ENCODE data around the gene SULT2B1.
"Not testable (repeated sequence)": the region's sequence is repeated elsewhere in the genome, so short reads cannot be mapped to it uniquely, and the experiment has no call there.

Gene SULT2B1

DNA sequence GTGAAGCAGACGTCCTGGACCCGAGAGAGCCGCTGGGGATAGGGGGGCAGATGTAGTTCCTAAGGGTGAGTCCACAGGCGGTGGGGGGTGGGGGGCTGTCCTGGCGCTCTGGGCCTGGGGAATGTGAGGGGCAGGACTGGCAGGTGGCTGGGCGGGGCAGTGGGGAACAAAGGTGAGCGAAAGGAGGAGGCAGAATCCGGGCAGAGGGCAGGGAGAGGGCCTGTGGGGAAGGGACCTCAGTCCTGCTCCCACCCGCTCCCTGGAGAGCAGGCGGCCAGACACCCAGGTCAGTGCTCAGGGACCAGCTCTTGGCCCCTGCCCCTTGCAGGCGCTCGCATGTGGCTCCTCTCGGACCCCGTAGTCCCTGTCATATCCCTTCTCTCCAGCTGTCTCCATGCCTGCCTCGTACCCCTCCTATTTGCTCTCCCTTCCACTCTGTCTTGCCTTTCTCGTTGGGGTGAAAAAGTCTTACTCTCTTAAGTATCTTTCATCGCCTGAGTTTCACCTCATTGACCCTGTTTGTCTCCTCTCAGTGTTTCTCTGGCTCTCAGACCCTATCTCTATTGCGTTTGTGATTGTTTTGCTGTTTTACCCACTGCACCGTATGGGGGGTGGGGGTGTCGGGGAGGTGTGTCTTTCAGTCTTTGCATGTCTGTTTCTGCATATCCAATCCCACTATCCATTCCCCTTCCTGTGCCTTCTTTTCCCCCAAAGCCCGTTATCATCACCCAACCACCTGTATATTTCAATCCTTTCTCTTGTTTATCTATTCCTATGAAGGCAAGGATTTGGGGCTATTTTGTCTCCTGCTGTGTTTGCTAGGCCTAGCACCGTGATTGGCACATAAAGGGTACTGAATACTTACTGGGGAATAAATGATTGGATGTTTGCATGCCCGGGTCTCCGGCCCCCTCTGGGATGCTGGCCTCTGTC, 73.1 kb downstream of the SULT2B1 start:
- no peak for DNase-seq

DNA sequence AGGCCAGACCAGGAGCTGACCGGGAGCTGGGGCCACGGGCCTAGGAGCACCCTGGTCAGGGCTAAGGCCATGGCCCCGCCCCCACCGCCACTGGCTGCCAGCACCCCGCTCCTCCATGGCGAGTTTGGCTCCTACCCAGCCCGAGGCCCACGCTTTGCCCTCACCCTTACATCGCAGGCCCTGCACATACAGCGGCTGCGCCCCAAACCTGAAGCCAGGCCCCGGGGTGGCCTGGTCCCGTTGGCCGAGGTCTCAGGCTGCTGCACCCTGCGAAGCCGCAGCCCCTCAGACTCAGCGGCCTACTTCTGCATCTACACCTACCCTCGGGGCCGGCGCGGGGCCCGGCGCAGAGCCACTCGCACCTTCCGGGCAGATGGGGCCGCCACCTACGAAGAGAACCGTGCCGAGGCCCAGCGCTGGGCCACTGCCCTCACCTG, 73.9 kb downstream of the SULT2B1 start:
- no peak for DNase-seq

DNA sequence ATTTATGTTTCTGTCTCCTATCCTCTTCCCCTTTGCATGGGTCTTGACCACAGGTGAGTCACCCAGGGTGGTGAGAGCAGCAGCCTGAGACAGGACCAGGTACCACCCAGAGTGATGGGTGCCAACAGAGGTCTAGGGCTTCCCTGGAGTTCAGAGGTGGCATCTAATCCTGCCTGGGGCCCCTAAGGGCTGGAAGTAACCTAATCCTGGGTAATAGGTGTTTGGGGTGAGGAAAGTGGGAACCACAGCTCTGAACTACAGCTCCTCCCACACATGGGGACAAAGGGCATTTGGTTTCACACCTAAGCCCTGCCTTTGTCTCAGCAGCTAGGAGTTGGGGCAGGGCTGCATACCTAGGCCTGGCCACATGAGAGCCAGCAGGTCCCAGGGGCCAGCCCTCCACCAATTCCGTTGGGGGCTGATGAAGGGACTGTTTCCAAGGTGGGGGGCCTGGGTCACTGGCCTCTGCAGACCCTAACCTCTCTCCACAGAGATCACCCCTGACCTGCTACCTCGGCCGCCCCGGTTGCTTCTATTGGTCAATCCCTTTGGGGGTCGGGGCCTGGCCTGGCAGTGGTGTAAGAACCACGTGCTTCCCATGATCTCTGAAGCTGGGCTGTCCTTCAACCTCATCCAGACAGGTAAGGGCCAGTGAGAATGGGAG, 75.4 kb downstream of the SULT2B1 start:
- DNase-seq, result no peak

DNA sequence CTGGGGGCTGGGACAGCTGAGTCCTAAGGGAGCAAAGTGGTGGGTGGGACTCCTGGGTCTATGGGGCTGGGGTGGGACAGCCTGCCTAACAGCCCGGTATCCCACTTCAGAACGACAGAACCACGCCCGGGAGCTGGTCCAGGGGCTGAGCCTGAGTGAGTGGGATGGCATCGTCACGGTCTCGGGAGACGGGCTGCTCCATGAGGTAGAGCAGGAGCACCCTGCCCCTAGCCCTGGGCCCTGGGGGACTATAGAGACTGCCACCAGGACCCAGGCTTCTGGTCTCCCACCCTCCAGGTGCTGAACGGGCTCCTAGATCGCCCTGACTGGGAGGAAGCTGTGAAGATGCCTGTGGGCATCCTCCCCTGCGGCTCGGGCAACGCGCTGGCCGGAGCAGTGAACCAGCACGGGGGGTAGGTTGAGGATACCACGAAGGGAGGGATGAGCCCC, 75.9 kb downstream of the SULT2B1 start:
- no peak for DNase-seq

DNA sequence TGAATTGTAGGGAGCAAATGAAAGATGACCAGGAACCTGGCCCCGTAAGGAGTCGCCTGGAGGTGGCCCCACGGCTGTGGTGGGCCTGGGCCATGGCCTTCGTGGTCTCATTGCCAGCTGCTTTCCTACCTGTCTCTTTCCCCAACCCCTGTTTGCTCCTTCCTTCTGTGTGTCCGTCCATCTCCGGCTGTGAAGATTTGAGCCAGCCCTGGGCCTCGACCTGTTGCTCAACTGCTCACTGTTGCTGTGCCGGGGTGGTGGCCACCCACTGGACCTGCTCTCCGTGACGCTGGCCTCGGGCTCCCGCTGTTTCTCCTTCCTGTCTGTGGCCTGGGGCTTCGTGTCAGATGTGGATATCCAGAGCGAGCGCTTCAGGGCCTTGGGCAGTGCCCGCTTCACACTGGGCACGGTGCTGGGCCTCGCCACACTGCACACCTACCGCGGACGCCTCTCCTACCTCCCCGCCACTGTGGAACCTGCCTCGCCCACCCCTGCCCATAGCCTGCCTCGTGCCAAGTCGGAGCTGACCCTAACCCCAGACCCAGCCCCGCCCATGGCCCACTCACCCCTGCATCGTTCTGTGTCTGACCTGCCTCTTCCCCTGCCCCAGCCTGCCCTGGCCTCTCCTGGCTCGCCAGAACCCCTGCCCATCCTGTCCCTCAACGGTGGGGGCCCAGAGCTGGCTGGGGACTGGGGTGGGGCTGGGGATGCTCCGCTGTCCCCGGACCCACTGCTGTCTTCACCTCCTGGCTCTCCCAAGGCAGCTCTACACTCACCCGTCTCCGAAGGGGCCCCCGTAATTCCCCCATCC, 76.7 kb downstream of the SULT2B1 start:
- no peak for DNase-seq

DNA sequence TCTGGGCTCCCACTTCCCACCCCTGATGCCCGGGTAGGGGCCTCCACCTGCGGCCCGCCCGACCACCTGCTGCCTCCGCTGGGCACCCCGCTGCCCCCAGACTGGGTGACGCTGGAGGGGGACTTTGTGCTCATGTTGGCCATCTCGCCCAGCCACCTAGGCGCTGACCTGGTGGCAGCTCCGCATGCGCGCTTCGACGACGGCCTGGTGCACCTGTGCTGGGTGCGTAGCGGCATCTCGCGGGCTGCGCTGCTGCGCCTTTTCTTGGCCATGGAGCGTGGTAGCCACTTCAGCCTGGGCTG, 77.3 kb downstream of the SULT2B1 start:
- no peak for DNase-seq

DNA sequence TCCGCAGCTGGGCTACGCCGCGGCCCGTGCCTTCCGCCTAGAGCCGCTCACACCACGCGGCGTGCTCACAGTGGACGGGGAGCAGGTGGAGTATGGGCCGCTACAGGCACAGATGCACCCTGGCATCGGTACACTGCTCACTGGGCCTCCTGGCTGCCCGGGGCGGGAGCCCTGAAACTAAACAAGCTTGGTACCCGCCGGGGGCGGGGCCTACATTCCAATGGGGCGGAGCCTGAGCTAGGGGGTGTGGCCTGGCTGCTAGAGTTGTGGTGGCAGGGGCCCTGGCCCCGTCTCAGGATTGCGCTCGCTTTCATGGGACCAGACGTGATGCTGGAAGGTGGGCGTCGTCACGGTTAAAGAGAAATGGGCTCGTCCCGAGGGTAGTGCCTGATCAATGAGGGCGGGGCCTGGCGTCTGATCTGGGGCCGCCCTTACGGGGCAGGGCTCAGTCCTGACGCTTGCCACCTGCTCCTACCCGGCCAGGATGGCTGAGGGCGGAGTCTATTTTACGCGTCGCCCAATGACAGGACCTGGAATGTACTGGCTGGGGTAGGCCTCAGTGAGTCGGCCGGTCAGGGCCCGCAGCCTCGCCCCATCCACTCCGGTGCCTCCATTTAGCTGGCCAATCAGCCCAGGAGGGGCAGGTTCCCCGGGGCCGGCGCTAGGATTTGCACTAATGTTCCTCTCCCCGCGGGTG, 77.8 kb downstream of the SULT2B1 start:
- no peak for DNase-seq

DNA sequence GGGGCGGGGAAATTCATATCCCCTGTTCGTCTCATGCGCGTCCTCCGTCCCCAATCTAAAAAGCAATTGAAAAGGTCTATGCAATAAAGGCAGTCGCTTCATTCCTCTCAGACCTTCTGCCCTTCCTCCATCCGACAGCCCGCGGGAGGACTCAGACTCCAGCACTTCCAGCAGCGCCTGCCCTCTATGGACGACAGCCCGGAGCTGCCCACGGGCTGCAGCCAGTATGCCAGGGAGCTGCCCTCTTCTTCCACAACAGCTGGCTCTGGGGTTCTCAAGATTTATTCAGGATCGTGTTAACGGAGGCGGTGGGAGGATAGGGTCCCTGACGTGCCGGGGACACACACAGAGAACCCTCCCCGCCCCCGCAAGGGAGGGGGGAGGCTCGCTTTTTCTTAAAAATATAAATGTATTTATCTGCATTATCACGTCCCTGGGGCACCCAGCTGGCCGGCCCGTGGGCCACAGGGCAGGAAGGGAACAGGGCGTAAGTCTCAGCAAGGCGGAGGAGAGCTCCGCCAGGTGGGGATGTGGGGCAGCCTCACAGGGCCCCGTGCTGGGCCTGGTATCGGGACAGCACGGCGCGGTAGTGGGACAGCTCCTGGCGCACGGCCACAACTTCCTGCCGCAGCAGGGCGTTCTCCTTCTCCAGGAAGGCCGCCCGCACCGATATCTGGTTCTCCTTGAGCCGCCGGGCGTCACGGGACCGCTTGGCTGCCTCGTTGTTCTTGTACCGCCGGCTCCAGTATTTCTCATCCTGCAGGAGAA, 78.5 kb downstream of the SULT2B1 start:
- DNase-seq, result no peak

DNA sequence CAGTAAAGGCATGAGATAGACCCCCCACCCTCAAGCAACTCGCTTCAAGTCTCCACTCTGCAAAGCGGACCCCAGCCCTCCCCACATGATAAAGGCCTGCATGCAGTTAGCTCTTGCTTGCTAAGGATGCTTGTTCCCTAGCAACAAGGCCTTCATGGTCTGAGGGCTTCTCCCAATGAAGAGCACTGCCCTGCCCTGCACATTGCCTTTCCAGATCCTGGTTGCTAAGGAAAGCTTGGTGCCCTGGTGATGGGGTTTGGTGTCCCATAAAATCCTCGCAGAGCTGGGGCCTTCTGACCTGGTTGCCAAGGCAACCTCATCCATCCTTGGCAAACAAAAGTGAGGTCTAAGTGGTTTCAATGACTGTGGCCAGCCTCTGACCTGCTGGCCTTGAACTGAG, 79.3 kb downstream of the SULT2B1 start:
- DNase-seq, result no peak

DNA sequence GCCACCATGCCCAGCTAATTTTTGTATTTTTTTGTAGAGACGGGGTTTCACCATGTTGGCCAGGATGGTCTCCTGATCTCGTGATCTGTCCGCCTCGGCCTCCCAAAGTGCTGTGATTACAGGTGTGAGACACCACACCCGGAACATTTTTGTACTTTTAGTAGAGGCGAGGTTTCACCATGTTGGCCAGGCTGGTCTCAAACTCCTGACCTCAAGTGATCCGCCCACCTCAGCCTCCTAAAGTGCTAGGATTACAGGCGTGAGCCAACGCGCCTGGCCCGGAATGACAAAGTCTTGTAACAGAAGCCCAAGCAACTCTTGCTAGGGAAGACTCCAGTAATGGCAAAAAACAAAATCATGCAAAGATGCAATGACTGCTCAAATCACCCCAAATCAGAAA, 80.3 kb downstream of the SULT2B1 start:
- not testable (repeated sequence) for DNase-seq

DNA sequence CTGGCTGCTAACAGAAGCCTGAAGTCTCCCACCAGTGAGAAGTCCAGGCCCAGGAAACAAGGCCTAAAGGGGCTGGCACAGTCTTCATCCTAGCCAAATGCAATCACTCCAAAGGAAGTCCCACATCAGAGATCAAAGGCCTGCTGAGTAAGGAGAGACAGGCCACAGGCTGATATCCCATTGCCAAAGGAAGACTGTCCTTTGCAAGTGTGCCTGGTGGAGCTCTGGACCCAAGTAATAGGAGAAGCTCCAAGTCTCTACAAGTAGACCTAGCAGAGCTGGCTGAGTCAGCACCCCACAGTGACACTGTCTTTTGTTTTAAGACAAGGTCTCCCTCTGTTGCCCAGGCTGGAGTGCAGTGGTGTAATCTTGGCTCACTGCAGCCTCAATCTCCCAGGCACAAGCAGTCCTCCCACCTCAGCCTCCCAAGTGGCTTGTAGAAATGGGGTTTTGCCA, 80.7 kb downstream of the SULT2B1 start:
- DNase-seq, result no peak

DNA sequence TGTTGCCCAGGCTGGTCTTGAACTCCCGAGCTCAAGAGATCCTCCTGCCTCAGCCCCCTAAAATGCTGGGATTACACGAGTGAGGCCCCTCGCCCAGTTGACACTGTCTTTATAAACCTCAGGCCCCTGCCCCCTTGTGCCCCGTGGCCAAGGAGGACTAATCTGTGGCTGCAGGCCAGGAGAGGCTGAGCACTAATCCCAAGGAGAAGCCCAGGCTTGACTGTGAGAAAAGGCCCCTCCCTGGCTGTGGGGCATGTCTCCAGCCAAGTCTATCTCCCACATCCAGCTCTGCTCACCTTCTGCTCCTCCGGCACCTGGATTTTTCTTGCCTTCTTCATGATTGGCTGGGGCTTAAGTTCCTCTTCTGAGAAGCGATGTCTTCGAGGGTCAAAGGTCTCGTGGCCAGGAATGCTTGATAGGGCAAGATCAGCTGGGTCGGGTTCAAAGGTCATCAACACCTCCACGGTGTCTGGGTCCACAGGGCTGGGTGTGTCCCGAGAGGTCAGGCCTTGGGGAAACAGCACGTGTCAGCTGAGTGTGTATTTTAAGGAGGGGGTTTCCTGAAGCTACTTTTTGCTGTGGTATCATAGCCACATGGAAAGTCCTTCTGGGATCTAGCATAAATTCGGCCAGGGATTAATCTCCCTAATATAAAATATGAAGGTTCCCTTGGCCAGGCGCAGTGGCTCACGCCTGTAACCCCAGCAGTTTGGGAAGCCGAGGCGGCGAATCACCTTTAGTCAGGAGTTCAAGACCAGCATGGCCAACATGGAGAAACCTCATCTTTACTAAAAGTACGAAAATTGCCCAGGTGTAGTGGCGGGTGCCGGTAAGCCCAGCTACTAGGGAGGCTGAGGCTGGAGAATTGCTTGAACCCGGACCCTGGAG, 81.4 kb downstream of the SULT2B1 start:
- DNase-seq, result no peak

DNA sequence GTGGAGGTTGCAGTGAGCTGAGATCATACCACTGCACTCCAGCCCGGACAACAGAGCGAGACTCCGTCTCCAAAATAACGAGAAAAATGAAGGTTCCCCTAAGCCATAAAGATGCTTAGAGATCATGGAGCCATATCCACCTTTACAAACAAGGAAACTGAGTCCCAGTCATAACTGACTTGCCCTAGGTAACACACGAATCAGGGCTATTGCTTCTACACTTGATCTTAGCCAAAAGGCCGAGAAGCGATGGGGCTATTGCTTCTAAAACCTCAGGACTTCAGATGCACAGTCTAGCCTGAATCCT, 82.0 kb downstream of the SULT2B1 start:
- no peak for DNase-seq

DNA sequence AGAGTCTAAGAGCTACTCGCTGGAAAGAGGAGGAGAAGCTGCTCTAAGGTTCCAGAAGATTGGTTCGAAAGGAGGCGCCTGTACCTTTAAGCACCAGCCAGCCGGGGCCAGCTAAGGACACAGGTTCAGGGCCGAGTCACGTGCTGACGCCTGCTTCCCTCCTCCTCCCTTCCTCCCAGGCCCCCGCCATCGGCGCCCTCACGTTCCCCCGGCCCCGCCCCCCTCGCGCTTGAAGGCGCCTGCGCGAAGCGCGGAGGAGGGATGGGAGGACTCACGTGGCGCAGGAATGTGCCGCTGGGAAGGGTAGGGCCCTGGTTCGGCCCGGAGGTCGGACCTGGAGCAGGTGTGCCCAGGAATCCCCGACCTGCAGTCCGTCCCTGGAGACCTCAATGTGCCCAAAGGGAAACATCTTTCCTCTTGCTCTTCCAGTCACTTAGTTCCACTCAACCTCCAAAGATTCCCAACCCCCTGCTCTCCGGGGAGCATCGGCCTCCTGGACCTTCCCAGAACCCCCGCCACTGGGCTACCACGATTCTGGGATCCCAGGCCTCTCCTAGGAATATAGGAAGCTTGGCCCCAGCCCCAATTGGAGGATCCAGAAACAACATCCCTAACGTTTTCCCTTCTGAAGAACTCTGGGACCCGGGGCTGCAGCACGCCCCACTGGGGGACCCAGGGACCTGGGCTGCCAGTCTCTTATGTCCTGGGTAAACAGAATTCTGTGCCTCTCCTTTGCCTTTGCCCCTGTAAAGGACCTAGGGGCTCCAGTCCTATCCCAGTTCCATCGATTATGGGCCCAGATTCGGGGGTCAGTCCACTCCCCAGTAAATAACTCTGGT, 82.7 kb downstream of the SULT2B1 start:
- peak; percentile 93 for DNase-seq

DNA sequence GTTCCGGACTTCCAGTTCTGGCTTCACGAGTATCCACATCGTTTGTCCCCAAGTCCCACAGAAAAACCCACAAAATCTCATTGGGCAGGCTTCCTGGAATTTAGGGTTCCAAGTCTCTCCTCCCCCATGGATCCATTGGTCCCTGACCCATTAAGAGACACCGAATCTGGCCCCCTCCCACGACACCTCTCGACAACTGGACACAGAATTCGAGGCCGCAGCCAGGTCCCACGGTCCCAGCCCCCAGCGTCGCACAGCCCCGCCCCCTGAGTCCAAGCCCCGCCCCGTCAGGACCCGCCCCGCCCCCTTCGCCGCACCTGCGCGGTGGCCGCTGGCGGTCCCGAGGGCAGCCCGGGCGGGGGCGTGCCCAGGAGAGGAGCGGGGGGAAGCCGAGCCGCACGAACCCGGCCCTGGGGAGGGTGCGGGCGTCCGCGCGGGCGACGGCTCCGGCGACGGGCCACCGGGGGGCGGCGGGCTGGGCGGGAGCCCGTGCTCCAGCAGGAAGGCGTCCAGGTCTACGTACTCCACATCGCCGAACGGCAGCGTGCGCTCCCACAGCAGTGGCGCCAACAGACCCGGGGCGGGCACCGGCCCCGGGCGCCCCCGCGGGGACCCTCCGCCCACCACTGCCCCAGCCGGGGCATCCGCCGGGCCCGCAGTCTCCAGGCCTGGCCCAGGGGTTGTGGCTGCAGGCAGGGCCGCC, 83.4 kb downstream of the SULT2B1 start:
- DNase-seq, result peak; percentile 74

DNA sequence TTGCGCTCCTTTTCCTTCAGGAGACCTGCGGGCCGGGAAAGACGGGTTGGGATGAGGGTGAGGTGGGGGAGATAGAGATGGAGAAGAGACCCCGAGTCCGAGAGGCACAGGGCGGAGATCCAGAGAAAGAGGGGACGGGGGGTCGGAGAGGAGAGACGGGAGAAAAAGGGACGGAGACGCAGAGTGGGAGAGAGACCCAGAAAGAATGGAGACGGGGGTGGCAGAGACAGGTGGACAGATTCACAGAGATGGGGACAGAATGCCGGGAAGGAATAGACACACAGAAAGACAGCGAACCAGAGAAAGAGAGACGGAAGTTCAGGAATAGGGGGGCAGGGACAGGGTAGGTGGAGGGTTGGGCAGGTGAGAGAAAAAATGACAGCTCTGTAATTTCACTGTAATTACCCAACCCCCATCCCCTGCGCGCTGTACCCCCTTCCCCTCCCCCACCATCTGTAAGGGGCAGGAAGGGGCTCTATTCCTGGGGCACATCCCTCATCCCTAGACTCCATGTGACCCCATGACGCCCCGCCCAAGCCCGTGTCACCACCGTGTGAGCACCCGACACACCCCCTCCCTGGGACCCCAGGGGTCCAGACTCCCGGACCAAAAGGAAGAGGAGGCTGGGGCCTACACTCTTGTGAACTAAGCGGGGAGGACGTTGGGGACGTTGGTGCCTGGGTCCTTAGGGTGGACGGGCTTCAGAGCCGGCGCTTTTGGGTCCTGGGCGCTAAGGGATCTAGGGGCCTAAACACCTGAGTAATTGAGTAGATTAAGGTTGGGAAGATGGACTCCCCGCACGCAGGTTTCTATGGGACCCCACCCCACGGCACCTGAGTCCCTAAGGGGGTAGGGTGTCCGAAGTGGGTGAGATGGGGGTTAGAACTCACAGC, 84.2 kb downstream of the SULT2B1 start:
- DNase-seq, result no peak

DNA sequence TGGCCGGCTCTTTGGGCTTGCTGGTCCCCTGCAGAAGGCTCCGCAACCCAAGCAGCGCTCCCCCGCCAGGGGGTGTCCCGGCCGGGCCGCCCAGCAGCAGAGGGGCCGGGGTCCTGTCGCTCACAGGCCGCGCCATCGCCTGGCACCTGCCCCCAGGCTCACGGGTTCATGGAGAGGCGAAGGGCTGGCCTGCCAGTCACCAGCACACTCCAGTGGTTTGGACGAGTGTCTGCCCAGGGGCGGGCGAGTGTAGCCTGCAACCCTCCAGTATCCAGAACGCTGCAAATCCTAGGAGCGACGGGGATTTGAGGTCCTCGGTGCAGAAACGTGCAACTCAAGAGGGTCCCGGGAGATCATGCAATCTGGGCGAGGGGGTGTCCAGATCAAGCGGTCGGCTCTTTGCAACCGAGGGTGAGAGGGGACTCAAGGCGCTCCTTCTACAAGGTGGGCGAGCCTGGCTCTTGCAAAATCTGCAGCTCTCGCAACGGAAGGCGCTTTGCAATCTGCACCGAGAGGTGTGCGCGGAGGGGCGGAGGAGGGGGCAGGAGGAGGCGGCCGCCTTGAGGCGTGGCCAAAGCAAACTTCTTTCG, 85.0 kb downstream of the SULT2B1 start, which contains the start of gene DBP:
DBP (minus strand) TSS at position 521 of the 590 bp plus-strand sequence; CDS start at position 136, 385 bp downstream.
- DNase-seq, result peak; percentile 45

DNA sequence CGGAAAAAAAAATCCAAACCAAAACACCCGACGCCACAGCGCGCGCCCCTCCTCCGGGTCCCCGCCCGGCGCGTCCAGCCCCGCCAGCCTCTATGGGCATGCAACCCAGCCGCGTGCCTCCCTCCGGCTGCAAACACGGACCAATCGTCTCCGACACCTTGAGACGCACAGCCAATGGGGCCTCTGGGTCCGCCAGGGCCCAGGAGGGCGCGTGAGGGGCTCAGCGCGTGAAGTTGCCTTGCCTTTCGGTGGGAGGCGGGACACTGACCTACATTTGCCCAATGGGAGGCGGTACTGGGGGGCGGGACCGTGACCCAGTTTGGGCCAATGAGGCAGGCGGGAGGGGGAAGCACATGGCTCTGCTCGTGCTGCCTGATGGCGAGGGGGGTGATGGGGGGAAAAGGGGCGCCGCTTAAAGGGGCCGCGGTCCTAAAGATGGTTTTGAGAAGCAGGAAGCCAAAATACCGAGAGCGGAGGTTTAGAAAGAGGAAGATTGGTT, 85.5 kb downstream of the SULT2B1 start:
- peak; percentile 100 for DNase-seq
